NT2/D1 (cell line): Measurements from ENCODE around the gene RASAL2.

Experiments used
- YY1 ChIP-seq: IDR thresholded peaks from 2 replicates; pipeline ENCODE4 v1.6.1; 2011; ENCODE audit not compliant: insufficient read length, insufficient read depth
- ZNF274 ChIP-seq: IDR thresholded peaks from 2 replicates; pipeline ENCODE4 v1.6.1; 2011; ENCODE audit warnings: mild to moderate bottlenecking, low read depth, low read length

- TF ChIP-seq ZNF274 (no peak), YY1 (no peak)
Observed at GRCh38 chr1:178412400-178412770, 318.5 kb downstream of the RASAL2 start.
